ENCODE results near the gene PLA2G4A. TPM values are rescaled to one million over a fixed set of nuclear protein-coding genes. Genes with fewer than 3 reads are reported as not detected.

PLA2G4A gene
- total and polyA plus RNA-seq, 2 donors (not counting 3 experiments of a cell fraction or from before 2014, with no cell fraction given) = 8.2 to 13.3 TPM

DNA sequence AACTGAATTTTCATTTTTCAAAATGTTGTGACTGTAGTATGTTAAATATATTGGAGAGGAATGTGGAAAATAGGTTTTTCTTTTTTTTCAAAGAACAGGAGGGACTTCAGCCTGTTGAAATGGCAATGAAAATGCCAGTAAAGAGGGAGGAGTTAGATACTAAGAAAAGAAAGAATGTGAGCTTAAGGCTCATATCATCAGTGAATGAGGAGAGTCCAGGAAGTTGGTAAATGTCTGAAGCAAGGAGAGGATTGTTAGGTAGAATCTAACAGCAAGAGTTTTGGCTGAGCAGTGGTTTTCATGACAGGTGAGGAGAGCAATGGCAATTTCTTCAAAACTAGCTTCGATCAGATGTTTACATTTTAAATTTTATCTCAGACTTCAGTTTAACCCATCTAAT lies 43.0 kb downstream of the PLA2G4A start:
- no peaks in the 10 kb centered on the region for H4K20me1 ChIP-seq (replicated peaks; ENCODE audit: control insufficient read depth, extremely low read depth, insufficient read depth, low read length)
- H3K9me1 ChIP-seq (replicated peaks; ENCODE audit: control insufficient read depth, extremely low read depth, insufficient read depth, low read length) = no peaks in the 10 kb centered on the region
- FAIRE-seq = no peak
- H3K4me3 ChIP-seq (replicated peaks in 1 of 3; ENCODE audit: insufficient read depth in 1 of 3, low read depth in 1 of 3, low read length in 3 of 3) = no peak overlapping the region
- no peaks in the 10 kb centered on the region for H3K9me3 ChIP-seq (replicated peaks; ENCODE audit: control insufficient read depth, insufficient read depth, low read length)
- H3K9ac ChIP-seq (replicated peaks; ENCODE audit: extremely low read depth, insufficient read depth, low read length) = no peak overlapping the region
- H3K4me1 ChIP-seq (ENCODE audit: control insufficient read depth, extremely low read depth, insufficient read depth, low read length) = no peaks in the 10 kb centered on the region
- no peak overlapping the region for H3K4me2 ChIP-seq (ENCODE audit: insufficient read depth, low read length)
- no peaks in the 10 kb centered on the region for H3K27me3 ChIP-seq (ENCODE audit: control insufficient read depth in 2 of 2, insufficient read depth in 2 of 2, low read length in 2 of 2)
- ChIA-PET CTCF (interaction anchor here (0.6 kb wide), 1 partner anchor 13 kb away, joined by 3 read pairs; no protein-coding TSS in a partner anchor), POLR2A (no interaction called here)
- no peak overlapping the region for H3K27ac ChIP-seq (ENCODE audit: insufficient read depth, low read depth, low read length)
- no peak for DNase-seq (ENCODE audit: low read depth, low spot score)
- no peaks in the 10 kb centered on the region for H3K36me3 ChIP-seq (ENCODE audit: control insufficient read depth in 2 of 2, extremely low read depth in 1 of 2, insufficient read depth in 2 of 2, low read length in 2 of 2)
- no peaks in the 10 kb centered on the region for H3K79me2 ChIP-seq (ENCODE audit: control insufficient read depth, insufficient read depth, low read length)
- intact Hi-C loops (cut with micrococcal nuclease) = no loop called here
- dilution Hi-C loops (cut with MboI; ENCODE audit: extremely low pct_ligation_motif_present, low sequenced_read_pairs) = no loop called here
- no TSS peak for BruUV-seq (replicated peaks)
- TF ChIP-seq JUN (IDR thresholded peaks at IDR 0.05; ENCODE audit: borderline replicate concordance, insufficient read depth, insufficient read length, low read depth) (no peak), POLR2AphosphoS5 (IDR thresholded peaks at IDR 0.05; ENCODE audit: insufficient read depth, low read depth, low read length) (no peak), FOS (IDR thresholded peaks at IDR 0.05; ENCODE audit: borderline replicate concordance, insufficient read depth, low read length) (no peak), MAX (IDR thresholded peaks at IDR 0.05; ENCODE audit: insufficient read depth, insufficient read length) (no peak), GATA2 (IDR thresholded peaks at IDR 0.05; ENCODE audit: insufficient read depth, insufficient read length, low read depth, low read length) (no peak), EZH2 (IDR thresholded peaks at IDR 0.05; ENCODE audit: borderline replicate concordance, low read depth, low read length, severe bottlenecking) (no peak)
- H2AFZ ChIP-seq (ENCODE audit: low read depth, low read length) = no peak overlapping the region

GRCh38 chr1:186872291-186872690 lies 43.5 kb downstream of the PLA2G4A start:
- no TSS peak for BruUV-seq (replicated peaks)
- Histone ChIP-seq H2AFZ (ENCODE audit: low read depth, low read length) (no peak overlapping the region), H3K27ac (ENCODE audit: insufficient read depth, low read depth, low read length) (no peak overlapping the region), H3K9me1 (replicated peaks; ENCODE audit: control insufficient read depth, extremely low read depth, insufficient read depth, low read length) (no peaks in the 10 kb centered on the region), H3K36me3 (ENCODE audit: control insufficient read depth in 2 of 2, extremely low read depth in 1 of 2, insufficient read depth in 2 of 2, low read length in 2 of 2) (no peaks in the 10 kb centered on the region), H3K4me2 (ENCODE audit: insufficient read depth, low read length) (no peak overlapping the region), H3K9me3 (replicated peaks; ENCODE audit: control insufficient read depth, insufficient read depth, low read length) (no peaks in the 10 kb centered on the region), H4K20me1 (replicated peaks; ENCODE audit: control insufficient read depth, extremely low read depth, insufficient read depth, low read length) (no peaks in the 10 kb centered on the region), H3K79me2 (ENCODE audit: control insufficient read depth, insufficient read depth, low read length) (no peaks in the 10 kb centered on the region), H3K4me1 (ENCODE audit: control insufficient read depth, extremely low read depth, insufficient read depth, low read length) (no peaks in the 10 kb centered on the region), H3K27me3 (ENCODE audit: control insufficient read depth in 2 of 2, insufficient read depth in 2 of 2, low read length in 2 of 2) (no peaks in the 10 kb centered on the region), H3K4me3 (replicated peaks in 1 of 3; ENCODE audit: insufficient read depth in 1 of 3, low read depth in 1 of 3, low read length in 3 of 3) (no peak overlapping the region), H3K9ac (replicated peaks; ENCODE audit: extremely low read depth, insufficient read depth, low read length) (no peak overlapping the region)
- DNase-seq (ENCODE audit: low read depth, low spot score) (no peak), FAIRE-seq (no peak)
- TF ChIP-seq GATA2 (IDR thresholded peaks at IDR 0.05; ENCODE audit: insufficient read depth, insufficient read length, low read depth, low read length) (no peak), POLR2AphosphoS5 (IDR thresholded peaks at IDR 0.05; ENCODE audit: insufficient read depth, low read depth, low read length) (no peak), POLR2A (IDR thresholded peaks at IDR 0.05; ENCODE audit: low read depth, low read length) (no peak), FOS (IDR thresholded peaks at IDR 0.05; ENCODE audit: borderline replicate concordance, insufficient read depth, low read length) (no peak), EZH2 (IDR thresholded peaks at IDR 0.05; ENCODE audit: borderline replicate concordance, low read depth, low read length, severe bottlenecking) (no peak)
- dilution Hi-C loops (cut with MboI; ENCODE audit: extremely low pct_ligation_motif_present, low sequenced_read_pairs) (no loop called here), intact Hi-C loops (cut with micrococcal nuclease) (no loop called here)
- ChIA-PET POLR2A (no interaction called here), CTCF (interaction anchor here (0.6 kb wide), 1 partner anchor 12 kb away, joined by 3 read pairs; no protein-coding TSS in a partner anchor)
